GM23338 (cell line): ENCODE measurements around the gene RAPGEF5. TPM values are rescaled to one million over a fixed set of nuclear protein-coding genes. Genes with fewer than 3 reads are reported as not detected.

ENCODE experiments used
- ATAC-seq: fragments of 200-7000 bp; cut with Tn5 transposase; 3 replicates; pipeline ENCODE4 v1.9.1; 2020
- DNase-seq: peaks from one replicate; pipeline ENCODE4 v3.0.0-alpha.2; 2015; ENCODE audit warnings: low spot score
- H2AFZ ChIP-seq: fragments of 200-600 bp; sonication (generic); 2 replicates; pipeline ENCODE4 v1.8.0; 2016; ENCODE audit warnings: antibody characterized with exemption, mild to moderate bottlenecking, moderate library complexity
- H3F3A ChIP-seq: fragments of 200-600 bp; sonication (generic); replicated peaks from 2 replicates; pipeline ENCODE4 v1.8.0; 2017; ENCODE audit warnings: antibody characterized with exemption, mixed run types, low read depth
- H3K27ac ChIP-seq: fragments of 200-600 bp; sonication (generic); 2 replicates; pipeline ENCODE4 v1.6.1; 2016; ENCODE audit warnings: low read depth
- H3K27me3 ChIP-seq: fragments of 200-600 bp; sonication (generic); 2 replicates; pipeline ENCODE4 v1.8.0; 2016; ENCODE audit warnings: mild to moderate bottlenecking, mixed run types, moderate library complexity; ENCODE audit not compliant: insufficient read depth
- H3K36me3 ChIP-seq: fragments of 200-600 bp; sonication (generic); 2 replicates; pipeline ENCODE4 v1.8.0; 2016; ENCODE audit warnings: mild to moderate bottlenecking; ENCODE audit not compliant: insufficient read depth
- H3K4me1 ChIP-seq: fragments of 200-600 bp; sonication (generic); 2 replicates; pipeline ENCODE4 v1.8.0; 2016; ENCODE audit warnings: mild to moderate bottlenecking, moderate library complexity; ENCODE audit not compliant: insufficient read depth
- H3K4me2 ChIP-seq: fragments of 200-600 bp; sonication (generic); 2 replicates; pipeline ENCODE4 v1.7.1; 2017; ENCODE audit warnings: mixed run types
- H3K4me3 ChIP-seq: fragments of 200-600 bp; sonication (generic); 2 replicates; pipeline ENCODE4 v1.6.1; 2016; ENCODE audit warnings: mixed run types
- H3K79me2 ChIP-seq: fragments of 200-600 bp; sonication (generic); replicated peaks from 2 replicates; pipeline ENCODE4 v1.8.0; 2017; ENCODE audit warnings: mild to moderate bottlenecking; ENCODE audit not compliant: insufficient read depth
- H3K9me2 ChIP-seq: fragments of 200-600 bp; sonication (generic); 2 replicates; pipeline ENCODE4 v1.8.0; 2017; ENCODE audit not compliant: insufficient read depth
- H4K20me1 ChIP-seq: fragments of 200-600 bp; sonication (generic); replicated peaks from 2 replicates; pipeline ENCODE4 v1.8.0; 2017; ENCODE audit warnings: mild to moderate bottlenecking; ENCODE audit not compliant: insufficient read depth
- H3K27ac Mint-ChIP-seq: 2 replicates; pipeline ENCODE4 v1.8.0; 2020; ENCODE audit warnings: inconsistent platforms, mild to moderate bottlenecking, moderate library complexity, mixed read lengths
- H3K27me3 Mint-ChIP-seq: 3 replicates; pipeline ENCODE4 v1.8.0; 2022; ENCODE audit warnings: low read depth, mild to moderate bottlenecking, moderate library complexity, mixed read lengths, inconsistent platforms; ENCODE audit not compliant: insufficient read depth, poor library complexity
- H3K36me3 Mint-ChIP-seq: 3 replicates; pipeline ENCODE4 v1.8.0; 2021; ENCODE audit warnings: low read depth, mild to moderate bottlenecking, inconsistent platforms, moderate library complexity, mixed read lengths
- H3K4me1 Mint-ChIP-seq: 3 replicates; pipeline ENCODE4 v1.8.0; 2020; ENCODE audit warnings: mild to moderate bottlenecking, inconsistent platforms, mixed read lengths
- H3K4me3 Mint-ChIP-seq: 3 replicates; pipeline ENCODE4 v1.8.0; 2021; ENCODE audit warnings: moderate library complexity, mild to moderate bottlenecking, inconsistent platforms, mixed read lengths
- H3K9me3 Mint-ChIP-seq: 3 replicates; pipeline ENCODE4 v1.8.0; 2020; ENCODE audit warnings: moderate library complexity, mild to moderate bottlenecking, inconsistent platforms, mixed read lengths
- EZH2phosphoT487 ChIP-seq: fragments of 200-600 bp; sonication (generic); IDR thresholded peaks from one replicate; pipeline ENCODE4 v1.8.1; 2018; ENCODE audit warnings: antibody characterized with exemption; ENCODE audit not compliant: unreplicated experiment
- JUNB ChIP-seq: IDR thresholded peaks from one replicate; pipeline ENCODE4 v1.6.1; 2016; ENCODE audit warnings: antibody characterized with exemption; ENCODE audit not compliant: unreplicated experiment
- NANOG ChIP-seq: IDR thresholded peaks from 2 replicates; pipeline ENCODE4 v1.6.1; 2016; ENCODE audit warnings: antibody characterized with exemption, borderline replicate concordance
- POLR2AphosphoS5 ChIP-seq: IDR thresholded peaks from 2 replicates; pipeline ENCODE4 v1.6.1; 2016; ENCODE audit warnings: antibody characterized with exemption, low read depth
- STAT1 ChIP-seq: IDR thresholded peaks from one replicate; pipeline ENCODE4 v1.6.1; 2016; ENCODE audit warnings: antibody characterized with exemption; ENCODE audit not compliant: unreplicated experiment
- ZNF114 ChIP-seq: fragments of 250-450 bp; sonication (Bioruptor Pico); IDR thresholded peaks from 2 replicates; pipeline ENCODE4 v1.5.0; 2020; ENCODE audit warnings: mild to moderate bottlenecking, moderate library complexity
- ZNF331 ChIP-seq: fragments of 250-450 bp; sonication (Bioruptor Pico); IDR thresholded peaks from 2 replicates; pipeline ENCODE4 v1.5.0; 2020; ENCODE audit warnings: low read depth, mild to moderate bottlenecking, moderate library complexity
- polyA plus RNA-seq: library from polyadenylated mRNA; unstranded; fragments of >200 nt; fragmentation: Nextera tagmentation; extraction: Ambion mirVana; gene quantifications from 2 replicates; pipeline ENCODE4 v1.2.1, GENCODE V29; 2016
- total RNA-seq: library from RNA; depleted of rRNA; stranded (reverse); fragments of >200 nt; shearing (Covaris generic); gene quantifications from 2 replicates; pipeline ENCODE4 v1.2.3, GENCODE V29; 2014
- TF ChIP-seq, protein P1 (sequence below), 2 experiments: fragments of 200-600 bp in 1 of 2; sonication (generic) in 1 of 2; conservative IDR thresholded peaks; 2 replicates each; pipeline versions ENCODE4 v1.5.1 to v1.6.1; 2016 to 2017; ENCODE audit warnings: antibody characterized with exemption in 2 of 2, low read depth in 2 of 2, mild to moderate bottlenecking in 2 of 2, moderate library complexity in 1 of 2
- TF ChIP-seq, protein P2 (sequence below): fragments of 250-450 bp; sonication (Bioruptor Pico); IDR thresholded peaks from 2 replicates; pipeline ENCODE4 v1.5.0; 2020; ENCODE audit warnings: mild to moderate bottlenecking, moderate library complexity
- TF ChIP-seq, protein P3 (sequence below): IDR thresholded peaks from one replicate; pipeline ENCODE4 v1.6.1; 2018; ENCODE audit warnings: antibody characterized with exemption; ENCODE audit not compliant: unreplicated experiment

Gene RAPGEF5
- total and polyA plus RNA-seq, 2 experiments from 2014 or later: 6.3 to 13.1 TPM

DNA sequence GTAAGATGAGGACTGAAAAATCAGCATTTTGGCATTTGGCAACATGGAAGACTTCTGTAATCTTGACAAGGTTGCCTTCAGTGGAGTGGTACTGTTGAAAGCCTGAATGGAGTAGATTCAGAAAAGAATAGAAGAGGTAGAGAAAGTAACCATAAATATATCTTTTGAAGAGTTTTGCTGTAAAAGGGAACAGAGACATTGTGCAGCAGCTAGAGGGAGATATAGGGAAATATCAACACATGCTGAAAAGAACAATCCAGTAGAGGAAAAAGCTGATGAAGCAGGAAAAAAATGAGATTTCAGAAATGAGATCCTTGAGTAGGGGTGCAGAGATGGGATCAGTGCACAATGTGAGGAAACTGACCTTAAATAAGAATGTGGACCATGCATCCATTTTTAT, 60.0 kb downstream of the RAPGEF5 start:
- no peak for DNase-seq
- Histone ChIP-seq H2AFZ (no peak overlapping the region), H3K36me3 (no peaks in the 10 kb centered on the region), H3K79me2 (no peaks in the 10 kb centered on the region), H4K20me1 (no peaks in the 10 kb centered on the region), H3K27ac (no peak overlapping the region; the same call in 1 of the 2 replicates), H3K4me2 (no peak overlapping the region), H3K9me2 (no peaks in the 10 kb centered on the region), H3K4me1 (no peaks in the 10 kb centered on the region), H3K27me3 (no peaks in the 10 kb centered on the region), H3F3A (no peaks in the 10 kb centered on the region), H3K4me3 (no peak overlapping the region)
- Mint-ChIP-seq H3K36me3 (peaks cover 9% of the 10 kb centered on the region; the same call in 2 of the 3 replicates), H3K27ac (no peak overlapping the region), H3K9me3 (no peaks in the 10 kb centered on the region), H3K4me3 (no peak overlapping the region), H3K4me1 (peaks cover 9% of the 10 kb centered on the region; the same call in 2 of the 3 replicates), H3K27me3 (no peaks in the 10 kb centered on the region)
- no peak for ATAC-seq
- TF ChIP-seq STAT1: no peak
- TF ChIP-seq, protein P1, sequence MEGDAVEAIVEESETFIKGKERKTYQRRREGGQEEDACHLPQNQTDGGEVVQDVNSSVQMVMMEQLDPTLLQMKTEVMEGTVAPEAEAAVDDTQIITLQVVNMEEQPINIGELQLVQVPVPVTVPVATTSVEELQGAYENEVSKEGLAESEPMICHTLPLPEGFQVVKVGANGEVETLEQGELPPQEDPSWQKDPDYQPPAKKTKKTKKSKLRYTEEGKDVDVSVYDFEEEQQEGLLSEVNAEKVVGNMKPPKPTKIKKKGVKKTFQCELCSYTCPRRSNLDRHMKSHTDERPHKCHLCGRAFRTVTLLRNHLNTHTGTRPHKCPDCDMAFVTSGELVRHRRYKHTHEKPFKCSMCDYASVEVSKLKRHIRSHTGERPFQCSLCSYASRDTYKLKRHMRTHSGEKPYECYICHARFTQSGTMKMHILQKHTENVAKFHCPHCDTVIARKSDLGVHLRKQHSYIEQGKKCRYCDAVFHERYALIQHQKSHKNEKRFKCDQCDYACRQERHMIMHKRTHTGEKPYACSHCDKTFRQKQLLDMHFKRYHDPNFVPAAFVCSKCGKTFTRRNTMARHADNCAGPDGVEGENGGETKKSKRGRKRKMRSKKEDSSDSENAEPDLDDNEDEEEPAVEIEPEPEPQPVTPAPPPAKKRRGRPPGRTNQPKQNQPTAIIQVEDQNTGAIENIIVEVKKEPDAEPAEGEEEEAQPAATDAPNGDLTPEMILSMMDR (conservative IDR thresholded peaks at IDR 0.05; ENCODE audit: low read depth in 2 of 2): peak in 1 of 2 experiments; percentile 8; a peak in 1 of 4 replicates

DNA sequence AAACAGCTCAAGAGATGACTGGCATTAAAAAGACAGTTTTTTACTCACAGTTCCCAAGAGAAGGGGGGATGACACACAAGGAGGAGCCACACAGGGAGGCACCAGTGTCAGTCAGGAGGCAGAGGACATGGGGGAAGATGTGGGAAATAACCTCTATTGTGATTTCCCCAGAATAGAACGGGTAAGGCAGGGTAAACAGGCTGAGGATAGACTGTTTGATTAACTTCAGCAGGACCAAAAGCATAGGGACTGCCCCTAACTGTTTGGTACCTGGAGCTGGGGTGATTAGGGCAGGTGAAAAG, 60.7 kb downstream of the RAPGEF5 start:
- no peaks in the 10 kb centered on the region for H3K4me1 ChIP-seq
- H3K4me3 ChIP-seq: no peak overlapping the region
- ATAC-seq: no peak; the same call in 2 of the 3 replicates
- TF ChIP-seq STAT1: no peak
- TF ChIP-seq ZNF331 (CRISPR knock-in tag): no peak
- TF ChIP-seq, protein P2, sequence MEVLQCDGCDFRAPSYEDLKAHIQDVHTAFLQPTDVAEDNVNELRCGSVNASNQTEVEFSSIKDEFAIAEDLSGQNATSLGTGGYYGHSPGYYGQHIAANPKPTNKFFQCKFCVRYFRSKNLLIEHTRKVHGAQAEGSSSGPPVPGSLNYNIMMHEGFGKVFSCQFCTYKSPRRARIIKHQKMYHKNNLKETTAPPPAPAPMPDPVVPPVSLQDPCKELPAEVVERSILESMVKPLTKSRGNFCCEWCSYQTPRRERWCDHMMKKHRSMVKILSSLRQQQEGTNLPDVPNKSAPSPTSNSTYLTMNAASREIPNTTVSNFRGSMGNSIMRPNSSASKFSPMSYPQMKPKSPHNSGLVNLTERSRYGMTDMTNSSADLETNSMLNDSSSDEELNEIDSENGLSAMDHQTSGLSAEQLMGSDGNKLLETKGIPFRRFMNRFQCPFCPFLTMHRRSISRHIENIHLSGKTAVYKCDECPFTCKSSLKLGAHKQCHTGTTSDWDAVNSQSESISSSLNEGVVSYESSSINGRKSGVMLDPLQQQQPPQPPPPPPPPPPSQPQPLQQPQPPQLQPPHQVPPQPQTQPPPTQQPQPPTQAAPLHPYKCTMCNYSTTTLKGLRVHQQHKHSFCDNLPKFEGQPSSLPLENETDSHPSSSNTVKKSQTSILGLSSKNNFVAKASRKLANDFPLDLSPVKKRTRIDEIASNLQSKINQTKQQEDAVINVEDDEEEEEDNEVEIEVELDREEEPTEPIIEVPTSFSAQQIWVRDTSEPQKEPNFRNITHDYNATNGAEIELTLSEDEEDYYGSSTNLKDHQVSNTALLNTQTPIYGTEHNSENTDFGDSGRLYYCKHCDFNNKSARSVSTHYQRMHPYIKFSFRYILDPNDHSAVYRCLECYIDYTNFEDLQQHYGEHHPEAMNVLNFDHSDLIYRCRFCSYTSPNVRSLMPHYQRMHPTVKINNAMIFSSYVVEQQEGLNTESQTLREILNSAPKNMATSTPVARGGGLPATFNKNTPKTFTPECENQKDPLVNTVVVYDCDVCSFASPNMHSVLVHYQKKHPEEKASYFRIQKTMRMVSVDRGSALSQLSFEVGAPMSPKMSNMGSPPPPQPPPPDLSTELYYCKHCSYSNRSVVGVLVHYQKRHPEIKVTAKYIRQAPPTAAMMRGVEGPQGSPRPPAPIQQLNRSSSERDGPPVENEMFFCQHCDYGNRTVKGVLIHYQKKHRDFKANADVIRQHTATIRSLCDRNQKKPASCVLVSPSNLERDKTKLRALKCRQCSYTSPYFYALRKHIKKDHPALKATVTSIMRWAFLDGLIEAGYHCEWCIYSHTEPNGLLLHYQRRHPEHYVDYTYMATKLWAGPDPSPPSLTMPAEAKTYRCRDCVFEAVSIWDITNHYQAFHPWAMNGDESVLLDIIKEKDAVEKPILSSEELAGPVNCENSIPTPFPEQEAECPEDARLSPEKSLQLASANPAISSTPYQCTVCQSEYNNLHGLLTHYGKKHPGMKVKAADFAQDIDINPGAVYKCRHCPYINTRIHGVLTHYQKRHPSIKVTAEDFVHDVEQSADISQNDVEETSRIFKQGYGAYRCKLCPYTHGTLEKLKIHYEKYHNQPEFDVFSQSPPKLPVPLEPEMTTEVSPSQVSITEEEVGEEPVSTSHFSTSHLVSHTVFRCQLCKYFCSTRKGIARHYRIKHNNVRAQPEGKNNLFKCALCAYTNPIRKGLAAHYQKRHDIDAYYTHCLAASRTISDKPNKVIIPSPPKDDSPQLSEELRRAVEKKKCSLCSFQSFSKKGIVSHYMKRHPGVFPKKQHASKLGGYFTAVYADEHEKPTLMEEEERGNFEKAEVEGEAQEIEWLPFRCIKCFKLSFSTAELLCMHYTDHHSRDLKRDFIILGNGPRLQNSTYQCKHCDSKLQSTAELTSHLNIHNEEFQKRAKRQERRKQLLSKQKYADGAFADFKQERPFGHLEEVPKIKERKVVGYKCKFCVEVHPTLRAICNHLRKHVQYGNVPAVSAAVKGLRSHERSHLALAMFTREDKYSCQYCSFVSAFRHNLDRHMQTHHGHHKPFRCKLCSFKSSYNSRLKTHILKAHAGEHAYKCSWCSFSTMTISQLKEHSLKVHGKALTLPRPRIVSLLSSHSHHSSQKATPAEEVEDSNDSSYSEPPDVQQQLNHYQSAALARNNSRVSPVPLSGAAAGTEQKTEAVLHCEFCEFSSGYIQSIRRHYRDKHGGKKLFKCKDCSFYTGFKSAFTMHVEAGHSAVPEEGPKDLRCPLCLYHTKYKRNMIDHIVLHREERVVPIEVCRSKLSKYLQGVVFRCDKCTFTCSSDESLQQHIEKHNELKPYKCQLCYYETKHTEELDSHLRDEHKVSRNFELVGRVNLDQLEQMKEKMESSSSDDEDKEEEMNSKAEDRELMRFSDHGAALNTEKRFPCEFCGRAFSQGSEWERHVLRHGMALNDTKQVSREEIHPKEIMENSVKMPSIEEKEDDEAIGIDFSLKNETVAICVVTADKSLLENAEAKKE: no peak
- no peak for TF ChIP-seq JUNB
- no peak for TF ChIP-seq NANOG
- TF ChIP-seq POLR2AphosphoS5: no peak
- no peak for TF ChIP-seq ZNF114
- TF ChIP-seq, protein P3, sequence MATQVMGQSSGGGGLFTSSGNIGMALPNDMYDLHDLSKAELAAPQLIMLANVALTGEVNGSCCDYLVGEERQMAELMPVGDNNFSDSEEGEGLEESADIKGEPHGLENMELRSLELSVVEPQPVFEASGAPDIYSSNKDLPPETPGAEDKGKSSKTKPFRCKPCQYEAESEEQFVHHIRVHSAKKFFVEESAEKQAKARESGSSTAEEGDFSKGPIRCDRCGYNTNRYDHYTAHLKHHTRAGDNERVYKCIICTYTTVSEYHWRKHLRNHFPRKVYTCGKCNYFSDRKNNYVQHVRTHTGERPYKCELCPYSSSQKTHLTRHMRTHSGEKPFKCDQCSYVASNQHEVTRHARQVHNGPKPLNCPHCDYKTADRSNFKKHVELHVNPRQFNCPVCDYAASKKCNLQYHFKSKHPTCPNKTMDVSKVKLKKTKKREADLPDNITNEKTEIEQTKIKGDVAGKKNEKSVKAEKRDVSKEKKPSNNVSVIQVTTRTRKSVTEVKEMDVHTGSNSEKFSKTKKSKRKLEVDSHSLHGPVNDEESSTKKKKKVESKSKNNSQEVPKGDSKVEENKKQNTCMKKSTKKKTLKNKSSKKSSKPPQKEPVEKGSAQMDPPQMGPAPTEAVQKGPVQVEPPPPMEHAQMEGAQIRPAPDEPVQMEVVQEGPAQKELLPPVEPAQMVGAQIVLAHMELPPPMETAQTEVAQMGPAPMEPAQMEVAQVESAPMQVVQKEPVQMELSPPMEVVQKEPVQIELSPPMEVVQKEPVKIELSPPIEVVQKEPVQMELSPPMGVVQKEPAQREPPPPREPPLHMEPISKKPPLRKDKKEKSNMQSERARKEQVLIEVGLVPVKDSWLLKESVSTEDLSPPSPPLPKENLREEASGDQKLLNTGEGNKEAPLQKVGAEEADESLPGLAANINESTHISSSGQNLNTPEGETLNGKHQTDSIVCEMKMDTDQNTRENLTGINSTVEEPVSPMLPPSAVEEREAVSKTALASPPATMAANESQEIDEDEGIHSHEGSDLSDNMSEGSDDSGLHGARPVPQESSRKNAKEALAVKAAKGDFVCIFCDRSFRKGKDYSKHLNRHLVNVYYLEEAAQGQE: no peak
- no peak for TF ChIP-seq EZH2phosphoT487

More for the DNA sequence above, 60.7 kb downstream of the RAPGEF5 start:
- no peak for DNase-seq
- H3K9me2 ChIP-seq: no peaks in the 10 kb centered on the region
- no peaks in the 10 kb centered on the region for H4K20me1 ChIP-seq
- H3K27ac Mint-ChIP-seq: peak overlapping the region; percentile 46
- no peak overlapping the region for H3K4me3 Mint-ChIP-seq
- H3K36me3 ChIP-seq: no peaks in the 10 kb centered on the region
- no peaks in the 10 kb centered on the region for H3K27me3 ChIP-seq
- H3K9me3 Mint-ChIP-seq: no peaks in the 10 kb centered on the region
- H2AFZ ChIP-seq: no peak overlapping the region
- H3K4me2 ChIP-seq: no peak overlapping the region
- no peaks in the 10 kb centered on the region for H3F3A ChIP-seq
- H3K4me1 Mint-ChIP-seq: peaks cover 9% of the 10 kb centered on the region; the same call in 2 of the 3 replicates
- H3K36me3 Mint-ChIP-seq: peaks cover 8% of the 10 kb centered on the region; the same call in 2 of the 3 replicates
- no peak overlapping the region for H3K27ac ChIP-seq
- H3K79me2 ChIP-seq: no peaks in the 10 kb centered on the region
- no peaks in the 10 kb centered on the region for H3K27me3 Mint-ChIP-seq
